Stimulated activated memory B cell treated with anti-CD40 and anti-IgM and Interleukin-4, amounts not matched to agents 10 μg/mL and 1 μg/mL and 100 μg/mL, for 72 hours (primary cell): ENCODE results near the gene MET.
"Not testable (repeated sequence)": the region's sequence is repeated elsewhere in the genome, so short reads cannot be mapped to it uniquely, and the experiment has no call there.

Experiments
- ATAC-seq: fragments of 150-1000 bp; cut with Tn5 transposase; 2 replicates; pipeline ENCODE4 v1.10.0; 2021
- H3K27ac Mint-ChIP-seq: one replicate; pipeline ENCODE4 v1.8.0; 2022; ENCODE audit warnings: mild to moderate bottlenecking, mixed read lengths
- H3K27me3 Mint-ChIP-seq: one replicate; pipeline ENCODE4 v1.8.0; 2022; ENCODE audit warnings: mixed read lengths
- H3K36me3 Mint-ChIP-seq: one replicate; pipeline ENCODE4 v1.8.0; 2022; ENCODE audit warnings: mixed read lengths
- H3K4me1 Mint-ChIP-seq: one replicate; pipeline ENCODE4 v1.8.0; 2022; ENCODE audit warnings: mixed read lengths
- H3K4me3 Mint-ChIP-seq: one replicate; pipeline ENCODE4 v1.8.0; 2022; ENCODE audit warnings: mild to moderate bottlenecking, moderate library complexity, mixed read lengths
- H3K9me3 Mint-ChIP-seq: one replicate; pipeline ENCODE4 v1.8.0; 2022; ENCODE audit warnings: mixed read lengths

The MET gene

DNA sequence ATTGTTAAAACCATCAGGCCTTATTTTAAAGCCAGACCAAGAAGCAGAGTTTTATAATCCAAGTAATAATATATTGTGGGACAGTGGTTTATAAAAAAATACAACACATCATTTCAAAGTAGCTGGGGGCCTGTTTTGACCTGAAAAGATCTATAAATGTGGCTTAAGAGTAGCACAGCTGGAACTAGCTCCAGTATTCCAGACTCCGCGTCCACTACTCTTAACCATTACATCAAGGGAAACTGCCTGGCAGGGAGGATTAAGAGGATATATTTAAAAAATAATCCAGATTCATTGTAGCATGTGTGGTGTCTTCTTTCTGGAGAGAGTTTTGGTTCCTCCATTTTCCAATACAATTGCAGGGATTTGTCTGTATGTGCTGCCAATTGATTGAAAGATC lies 67.3 kb downstream of the MET start:
- Mint-ChIP-seq H3K27me3 (peaks cover 36% of the 10 kb centered on the region), H3K27ac (no peak overlapping the region), H3K36me3 (no peaks in the 10 kb centered on the region), H3K4me3 (no peak overlapping the region), H3K9me3 (no peaks in the 10 kb centered on the region), H3K4me1 (peaks cover 6% of the 10 kb centered on the region)
- no peak for ATAC-seq

DNA sequence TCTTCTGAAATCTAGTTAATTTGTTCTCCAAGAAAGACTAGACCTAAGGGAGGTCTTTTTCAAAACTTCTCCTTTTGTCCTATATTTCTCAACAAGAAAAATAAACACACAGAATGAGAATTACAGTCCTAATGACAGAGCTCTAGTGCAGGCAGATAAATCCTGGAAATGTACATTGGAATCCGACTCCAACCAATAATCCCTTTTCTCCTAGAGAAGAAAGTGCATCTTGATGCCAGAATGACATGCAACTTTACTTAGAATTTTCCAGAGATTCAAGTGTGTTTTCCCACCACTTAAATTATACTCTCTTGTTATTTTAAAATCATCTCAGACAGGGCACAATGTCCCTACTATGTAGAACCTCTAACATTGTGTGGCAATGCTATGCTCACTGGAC lies 68.2 kb downstream of the MET start:
- peaks cover 42% of the 10 kb centered on the region for H3K27me3 Mint-ChIP-seq
- no peak for ATAC-seq
- H3K27ac Mint-ChIP-seq = no peak overlapping the region
- no peaks in the 10 kb centered on the region for H3K9me3 Mint-ChIP-seq
- no peak overlapping the region for H3K4me3 Mint-ChIP-seq
- no peaks in the 10 kb centered on the region for H3K4me1 Mint-ChIP-seq
- no peaks in the 10 kb centered on the region for H3K36me3 Mint-ChIP-seq

DNA sequence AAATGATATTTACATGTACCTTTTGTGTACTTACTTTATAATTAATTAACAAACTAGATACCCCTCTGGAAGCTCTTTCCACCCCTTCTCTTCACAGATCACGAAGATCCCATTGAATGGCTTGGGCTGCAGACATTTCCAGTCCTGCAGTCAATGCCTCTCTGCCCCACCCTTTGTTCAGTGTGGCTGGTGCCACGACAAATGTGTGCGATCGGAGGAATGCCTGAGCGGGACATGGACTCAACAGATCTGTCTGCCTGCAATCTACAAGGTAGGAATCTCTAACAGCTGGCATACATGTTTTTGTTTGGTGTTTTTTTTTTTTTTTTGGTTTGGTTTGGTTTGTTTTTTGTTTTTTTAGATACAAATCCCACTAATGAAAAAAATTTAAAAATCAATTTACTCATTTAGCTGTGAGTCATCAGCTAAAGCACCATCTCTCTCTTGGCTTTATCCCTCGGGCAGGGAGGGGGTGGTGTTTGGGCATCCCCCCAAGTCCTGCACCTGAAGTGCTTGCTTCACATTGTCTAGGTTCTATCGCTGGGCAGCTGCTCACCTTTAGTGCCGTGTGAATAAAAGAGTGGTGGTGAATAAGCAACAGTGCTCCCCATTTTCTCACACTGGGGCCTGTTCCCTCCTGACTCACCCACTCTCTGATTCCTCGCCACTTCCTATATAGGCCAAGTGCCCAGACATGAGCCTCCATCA lies 68.9 kb downstream of the MET start:
- peak; percentile 27 for ATAC-seq
- Mint-ChIP-seq H3K4me1 (no peaks in the 10 kb centered on the region), H3K4me3 (no peak overlapping the region), H3K27me3 (peaks cover 42% of the 10 kb centered on the region), H3K27ac (no peak overlapping the region), H3K9me3 (no peaks in the 10 kb centered on the region), H3K36me3 (no peaks in the 10 kb centered on the region)

DNA sequence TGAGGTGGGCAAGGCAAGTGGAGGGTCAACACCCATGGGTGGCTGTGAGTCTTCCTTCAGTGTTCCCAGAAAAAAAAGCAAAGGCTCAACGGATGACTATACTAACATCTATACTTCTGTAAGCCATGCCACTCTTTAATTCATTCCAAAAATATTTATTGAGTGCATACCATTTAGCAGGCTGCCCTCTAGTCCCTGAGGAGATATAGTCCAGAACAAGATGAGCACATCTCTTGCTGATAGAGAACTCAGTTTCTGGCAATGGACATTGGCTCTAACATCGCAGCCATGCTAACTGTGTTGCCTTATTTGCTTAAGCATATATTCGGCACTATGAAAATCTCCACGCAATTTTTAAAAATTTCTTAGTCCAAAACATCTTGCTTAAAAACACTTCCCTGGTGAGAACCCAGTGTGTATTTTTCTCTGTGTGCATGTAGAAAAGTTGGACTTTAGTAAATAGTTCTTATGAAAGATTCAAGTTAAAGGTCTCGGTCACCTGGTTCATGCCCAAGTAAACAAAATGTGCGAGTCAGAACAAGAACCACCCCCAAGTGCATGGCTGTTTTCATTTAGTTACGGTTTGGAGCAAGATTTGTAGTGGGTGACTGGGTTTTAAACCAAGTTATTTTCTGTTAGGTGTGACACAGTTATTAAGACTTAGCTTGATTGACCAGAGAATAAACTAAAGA lies 69.8 kb downstream of the MET start:
- no peak overlapping the region for H3K4me3 Mint-ChIP-seq
- H3K27me3 Mint-ChIP-seq = peaks cover 42% of the 10 kb centered on the region
- no peaks in the 10 kb centered on the region for H3K4me1 Mint-ChIP-seq
- no peaks in the 10 kb centered on the region for H3K36me3 Mint-ChIP-seq
- ATAC-seq = no peak
- no peaks in the 10 kb centered on the region for H3K9me3 Mint-ChIP-seq
- no peak overlapping the region for H3K27ac Mint-ChIP-seq

DNA sequence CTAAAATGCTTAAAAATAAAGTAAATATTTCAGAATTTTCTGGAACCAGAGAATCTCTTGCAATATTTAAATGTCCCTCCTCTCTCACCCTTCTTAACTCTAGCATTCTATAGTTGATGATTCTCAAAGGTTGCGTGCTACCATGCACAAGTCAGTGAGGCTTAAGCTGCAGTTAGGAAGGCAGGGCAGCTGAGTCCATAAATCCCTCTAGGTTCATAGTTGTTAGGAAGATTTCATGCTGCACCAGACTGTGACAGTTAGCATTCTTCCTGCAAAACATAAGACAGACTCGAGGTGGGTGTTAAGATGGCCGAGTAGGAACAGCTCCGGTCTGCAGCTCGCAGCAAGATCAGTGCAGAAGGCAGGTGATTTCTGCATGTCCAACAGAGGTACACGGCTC lies 70.6 kb downstream of the MET start:
- Mint-ChIP-seq H3K9me3 (peaks cover 5% of the 10 kb centered on the region), H3K36me3 (no peaks in the 10 kb centered on the region), H3K4me1 (no peaks in the 10 kb centered on the region), H3K4me3 (no peak overlapping the region), H3K27ac (no peak overlapping the region), H3K27me3 (peaks cover 48% of the 10 kb centered on the region)
- no peak for ATAC-seq

DNA sequence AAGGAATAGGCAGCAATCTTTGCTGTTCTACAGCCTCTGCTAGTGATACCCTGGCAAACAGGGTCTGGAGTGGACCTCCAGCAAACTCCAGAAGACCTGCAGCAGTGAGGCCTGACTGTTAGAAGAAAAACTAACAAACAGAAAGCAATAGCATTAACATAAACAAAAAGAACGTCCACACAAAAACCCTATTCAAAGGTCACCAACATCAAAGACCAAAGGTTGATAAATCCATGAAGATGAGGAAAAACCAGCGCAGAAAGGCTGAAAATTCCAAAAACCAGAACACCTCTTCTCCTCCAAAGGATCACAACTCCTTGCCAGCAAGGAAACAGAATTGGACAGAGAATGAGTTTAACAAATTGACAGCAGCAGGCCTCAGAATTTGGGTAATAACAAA lies 71.8 kb downstream of the MET start:
- not testable (repeated sequence) for H3K4me1 Mint-ChIP-seq
- peaks cover 49% of the 10 kb centered on the region for H3K27me3 Mint-ChIP-seq

DNA sequence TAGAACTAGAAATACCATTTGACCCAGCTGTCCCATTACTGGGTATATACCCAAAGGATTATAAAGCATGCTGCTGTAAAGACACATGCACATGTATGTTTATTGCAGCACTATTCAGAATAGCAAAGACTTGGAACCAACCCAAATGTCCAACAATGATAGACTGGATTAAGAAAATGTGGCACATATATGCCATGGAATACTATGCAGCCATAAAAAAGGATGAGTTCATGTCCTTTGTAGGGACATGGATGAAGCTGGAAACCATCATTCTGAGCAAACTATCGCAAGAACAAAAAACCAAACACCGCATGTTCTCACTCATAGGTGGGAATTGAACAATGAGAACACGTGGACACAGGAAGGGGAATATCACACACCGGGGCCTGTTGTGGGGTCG lies 74.4 kb downstream of the MET start:
- peaks cover 21% of the 10 kb centered on the region for H3K9me3 Mint-ChIP-seq
- not testable (repeated sequence) for H3K27ac Mint-ChIP-seq, H3K4me3 Mint-ChIP-seq, H3K36me3 Mint-ChIP-seq, ATAC-seq, H3K4me1 Mint-ChIP-seq
- peaks cover 42% of the 10 kb centered on the region for H3K27me3 Mint-ChIP-seq

More for the DNA sequence above, 71.8 kb downstream of the MET start:
- H3K27ac Mint-ChIP-seq, H3K4me3 Mint-ChIP-seq, ATAC-seq, H3K9me3 Mint-ChIP-seq, H3K36me3 Mint-ChIP-seq: not testable (repeated sequence)

DNA sequence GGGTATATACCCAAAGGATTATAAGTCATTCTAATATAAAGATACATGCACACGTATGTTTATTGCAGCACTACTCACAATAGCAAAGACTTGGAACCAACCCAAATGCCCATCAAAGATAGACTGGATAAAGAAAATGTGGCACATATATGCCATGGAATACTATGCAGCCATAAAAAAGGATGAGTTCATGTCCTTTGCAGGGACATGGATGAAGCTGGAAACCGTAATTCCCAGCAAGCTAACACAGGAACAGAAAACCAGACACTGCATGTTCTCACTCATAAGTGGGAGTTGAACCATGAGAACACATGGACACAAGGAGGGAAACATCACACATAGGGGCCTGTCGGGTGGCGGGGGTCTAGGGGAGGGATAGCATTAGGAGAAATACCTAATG lies 79.1 kb downstream of the MET start:
- not testable (repeated sequence) for ATAC-seq
- H3K9me3 Mint-ChIP-seq = peaks cover 21% of the 10 kb centered on the region

DNA sequence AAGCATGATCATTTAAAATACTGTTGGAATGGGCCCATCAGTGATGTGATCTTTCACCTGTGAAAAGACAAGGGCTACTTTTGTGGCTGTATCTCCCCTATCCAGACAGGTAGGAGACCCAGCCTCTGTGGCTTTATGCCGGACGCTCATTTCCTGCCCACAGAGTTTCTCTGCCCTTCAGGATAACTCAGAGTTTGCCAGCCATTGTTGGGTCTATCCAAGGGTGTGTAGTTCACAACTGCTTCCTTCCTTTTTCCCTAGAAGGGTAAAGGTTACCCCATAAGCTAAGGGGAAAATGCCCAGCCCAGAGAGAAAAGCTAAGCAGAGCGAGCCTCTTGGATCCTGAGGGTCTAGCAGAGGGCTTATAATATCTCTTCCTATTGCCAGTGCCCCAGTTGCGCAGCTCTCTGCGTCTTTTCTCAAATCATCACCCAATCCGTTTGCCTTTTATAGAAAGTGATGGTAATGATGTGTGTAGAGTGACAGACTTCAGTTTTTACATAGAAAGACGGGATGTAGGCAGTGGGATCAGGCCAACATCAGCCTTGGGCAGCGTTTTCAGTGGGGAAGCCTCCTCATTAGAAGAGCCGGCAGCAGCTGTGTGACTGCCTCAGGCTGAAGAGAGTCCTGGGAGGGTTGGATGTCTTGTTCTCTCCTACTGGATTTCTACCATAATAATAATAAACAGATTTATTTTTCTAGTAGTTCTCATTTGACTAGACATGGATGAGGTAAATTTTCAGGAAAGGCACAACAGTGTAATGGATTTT lies 80.5 kb downstream of the MET start:
- Mint-ChIP-seq H3K27ac (no peak overlapping the region), H3K4me1 (no peaks in the 10 kb centered on the region), H3K9me3 (peaks cover 17% of the 10 kb centered on the region), H3K4me3 (no peak overlapping the region), H3K36me3 (no peaks in the 10 kb centered on the region), H3K27me3 (peaks cover 9% of the 10 kb centered on the region)
- no peak for ATAC-seq

More for the DNA sequence above, 79.1 kb downstream of the MET start:
- not testable (repeated sequence) for H3K36me3 Mint-ChIP-seq, H3K27ac Mint-ChIP-seq, H3K4me1 Mint-ChIP-seq, H3K4me3 Mint-ChIP-seq
- H3K27me3 Mint-ChIP-seq = peaks cover 14% of the 10 kb centered on the region

DNA sequence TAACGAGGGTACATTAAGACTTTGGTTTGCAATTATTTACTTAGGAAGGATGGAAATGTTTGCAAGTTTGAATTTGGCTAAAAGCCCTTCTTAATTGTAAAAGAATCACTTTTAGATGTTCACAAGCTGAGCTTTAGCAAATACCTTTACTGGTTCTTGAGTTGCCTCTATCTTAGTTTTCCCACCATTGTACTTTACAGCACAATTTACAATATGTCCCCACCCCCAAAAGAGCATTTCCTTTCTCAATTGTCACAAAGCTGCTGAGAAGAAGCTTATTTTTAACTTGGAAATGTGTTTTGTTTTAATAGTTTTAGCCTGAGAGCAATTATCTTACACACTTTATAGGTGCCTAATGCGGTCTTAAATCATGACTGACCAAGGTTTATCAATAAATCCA lies 81.1 kb downstream of the MET start:
- Mint-ChIP-seq H3K4me1 (no peaks in the 10 kb centered on the region), H3K27ac (no peak overlapping the region), H3K27me3 (peaks cover 7% of the 10 kb centered on the region), H3K9me3 (peaks cover 14% of the 10 kb centered on the region), H3K36me3 (no peaks in the 10 kb centered on the region), H3K4me3 (no peak overlapping the region)
- ATAC-seq = no peak

DNA sequence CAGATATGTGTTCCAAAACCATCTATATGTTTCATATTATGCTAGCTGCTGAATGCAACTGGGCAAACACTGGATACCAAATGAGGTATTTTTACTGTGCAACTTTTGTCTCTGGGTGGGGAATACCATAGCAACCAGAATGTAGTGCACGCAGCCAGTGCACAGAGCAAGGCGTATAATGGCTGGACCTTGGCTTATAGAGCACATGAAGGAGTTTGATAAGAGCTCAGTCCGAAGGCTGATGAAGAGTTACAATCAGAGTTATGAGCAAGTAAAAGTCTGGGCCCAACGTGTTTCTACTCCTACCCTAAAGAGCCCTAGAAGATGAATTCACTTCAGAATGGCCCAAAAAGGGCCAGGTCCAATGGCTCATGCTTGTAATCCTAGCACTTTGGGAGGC lies 82.2 kb downstream of the MET start:
- Mint-ChIP-seq H3K36me3 (no peaks in the 10 kb centered on the region), H3K4me3 (no peak overlapping the region), H3K27ac (no peak overlapping the region), H3K4me1 (no peaks in the 10 kb centered on the region), H3K27me3 (peaks cover 7% of the 10 kb centered on the region), H3K9me3 (peaks cover 12% of the 10 kb centered on the region)
- ATAC-seq = no peak

DNA sequence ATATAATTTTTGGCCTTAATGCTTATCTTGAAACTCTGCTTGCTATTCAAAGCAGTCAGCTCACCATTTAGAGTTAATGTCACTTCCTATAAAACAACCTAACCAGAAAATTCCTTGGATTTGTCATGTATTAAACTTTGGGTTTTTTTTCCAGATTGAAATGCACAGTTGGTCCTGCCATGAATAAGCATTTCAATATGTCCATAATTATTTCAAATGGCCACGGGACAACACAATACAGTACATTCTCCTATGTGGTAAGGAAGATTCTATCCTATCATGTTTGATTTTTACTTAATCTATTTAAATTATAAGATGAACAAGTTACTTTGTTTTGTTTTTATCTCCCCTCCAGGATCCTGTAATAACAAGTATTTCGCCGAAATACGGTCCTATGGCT lies 85.3 kb downstream of the MET start:
- no peaks in the 10 kb centered on the region for H3K36me3 Mint-ChIP-seq
- no peak overlapping the region for H3K4me3 Mint-ChIP-seq
- no peak overlapping the region for H3K27ac Mint-ChIP-seq
- H3K4me1 Mint-ChIP-seq = no peaks in the 10 kb centered on the region
- ATAC-seq = no peak
- no peaks in the 10 kb centered on the region for H3K27me3 Mint-ChIP-seq
- no peaks in the 10 kb centered on the region for H3K9me3 Mint-ChIP-seq

DNA sequence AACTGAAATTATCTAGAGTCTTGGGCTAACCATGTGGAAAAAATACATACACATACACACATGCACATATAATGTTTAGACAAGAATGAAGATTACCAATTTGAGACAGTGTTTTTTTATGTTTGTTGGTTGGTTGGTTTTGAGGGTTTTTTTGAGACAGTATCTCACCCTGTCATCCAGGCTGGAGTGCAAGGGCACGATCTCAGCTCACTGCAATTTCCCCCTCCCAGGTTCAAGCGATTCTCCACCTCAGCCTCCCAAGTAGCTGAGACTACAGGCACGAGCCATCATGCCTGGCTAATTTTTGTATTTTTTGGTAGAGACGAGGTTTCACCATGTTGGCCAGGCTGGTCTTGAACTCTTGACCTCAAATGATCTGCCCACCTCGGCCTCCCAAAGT lies 87.6 kb downstream of the MET start:
- not testable (repeated sequence) for ATAC-seq, H3K9me3 Mint-ChIP-seq, H3K4me3 Mint-ChIP-seq, H3K4me1 Mint-ChIP-seq, H3K27ac Mint-ChIP-seq, H3K36me3 Mint-ChIP-seq, H3K27me3 Mint-ChIP-seq

DNA sequence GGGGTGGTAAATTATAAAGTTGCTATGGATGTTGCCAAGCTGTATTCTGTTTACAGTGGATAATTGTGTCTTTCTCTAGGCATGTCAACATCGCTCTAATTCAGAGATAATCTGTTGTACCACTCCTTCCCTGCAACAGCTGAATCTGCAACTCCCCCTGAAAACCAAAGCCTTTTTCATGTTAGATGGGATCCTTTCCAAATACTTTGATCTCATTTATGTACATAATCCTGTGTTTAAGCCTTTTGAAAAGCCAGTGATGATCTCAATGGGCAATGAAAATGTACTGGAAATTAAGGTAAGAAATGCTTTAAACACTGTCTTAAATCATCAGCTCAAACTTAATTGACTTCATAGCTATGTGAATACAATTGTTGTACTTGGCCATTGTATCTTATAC lies 91.0 kb downstream of the MET start:
- no peak overlapping the region for H3K4me3 Mint-ChIP-seq
- H3K27ac Mint-ChIP-seq = no peak overlapping the region
- ATAC-seq = no peak
- no peaks in the 10 kb centered on the region for H3K4me1 Mint-ChIP-seq
- no peaks in the 10 kb centered on the region for H3K36me3 Mint-ChIP-seq
- no peaks in the 10 kb centered on the region for H3K27me3 Mint-ChIP-seq
- H3K9me3 Mint-ChIP-seq = no peaks in the 10 kb centered on the region

DNA sequence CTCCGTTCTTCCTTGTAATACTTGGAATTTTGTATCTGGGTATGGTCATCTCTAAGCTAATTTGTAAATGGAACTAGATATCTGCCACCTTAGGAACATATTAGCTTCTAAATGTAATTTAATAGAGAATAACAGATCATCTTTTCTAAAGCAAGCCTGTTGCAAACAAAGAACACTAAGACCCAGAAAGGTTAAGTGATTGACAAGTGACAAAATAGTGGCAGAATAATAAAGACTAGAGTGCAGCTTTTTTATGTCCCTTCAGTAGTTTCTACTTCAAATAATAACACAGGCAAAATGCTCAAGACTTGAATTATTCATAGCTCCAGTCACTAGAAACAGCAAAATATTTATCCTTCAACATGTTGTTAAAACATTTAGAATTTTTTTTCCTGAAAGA lies 91.7 kb downstream of the MET start:
- no peak overlapping the region for H3K27ac Mint-ChIP-seq
- no peaks in the 10 kb centered on the region for H3K27me3 Mint-ChIP-seq
- no peak for ATAC-seq
- H3K4me3 Mint-ChIP-seq = no peak overlapping the region
- H3K9me3 Mint-ChIP-seq = no peaks in the 10 kb centered on the region
- no peaks in the 10 kb centered on the region for H3K36me3 Mint-ChIP-seq
- H3K4me1 Mint-ChIP-seq = no peaks in the 10 kb centered on the region

DNA sequence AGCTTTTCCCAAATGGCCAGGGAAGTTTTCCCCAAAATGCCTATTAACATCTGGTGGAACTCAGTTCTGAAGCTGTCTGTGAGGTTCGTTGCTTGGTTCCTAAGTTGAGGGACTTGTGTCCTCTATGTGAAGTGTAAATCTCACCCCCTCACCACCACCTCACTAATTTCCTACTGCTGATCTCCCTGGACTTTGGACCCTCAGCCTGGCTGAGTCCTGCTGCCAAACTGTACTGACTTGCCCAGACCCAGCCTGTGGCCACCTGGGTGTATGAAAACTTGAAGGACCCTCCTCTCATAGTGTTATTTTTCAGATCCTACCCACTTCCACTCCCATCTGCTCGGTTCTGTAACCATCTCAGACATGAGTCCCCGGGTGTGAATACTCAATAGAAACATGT lies 94.9 kb downstream of the MET start:
- Mint-ChIP-seq H3K27me3 (peaks cover 18% of the 10 kb centered on the region), H3K36me3 (no peaks in the 10 kb centered on the region), H3K4me3 (no peak overlapping the region), H3K9me3 (no peaks in the 10 kb centered on the region), H3K27ac (no peak overlapping the region), H3K4me1 (no peaks in the 10 kb centered on the region)
- ATAC-seq = no peak
